Measurements from ENCODE around the gene BAIAP2. TPM values are rescaled to one million over a fixed set of nuclear protein-coding genes. Genes with fewer than 3 reads are reported as not detected.
A peak's percentile ranks its signal among the peaks of the same experiment; 100 is the strongest.

BAIAP2 gene
- total and polyA plus RNA-seq, 2 of the 13 experiments (the other 11 are each of a cell fraction or from before 2014, with no cell fraction given) = 22.5 to 24.0 TPM

GRCh38 chr17:80990921-80991644, 43.9 kb upstream of the BAIAP2 start (continued):
- TF ChIP-seq, protein P1, sequence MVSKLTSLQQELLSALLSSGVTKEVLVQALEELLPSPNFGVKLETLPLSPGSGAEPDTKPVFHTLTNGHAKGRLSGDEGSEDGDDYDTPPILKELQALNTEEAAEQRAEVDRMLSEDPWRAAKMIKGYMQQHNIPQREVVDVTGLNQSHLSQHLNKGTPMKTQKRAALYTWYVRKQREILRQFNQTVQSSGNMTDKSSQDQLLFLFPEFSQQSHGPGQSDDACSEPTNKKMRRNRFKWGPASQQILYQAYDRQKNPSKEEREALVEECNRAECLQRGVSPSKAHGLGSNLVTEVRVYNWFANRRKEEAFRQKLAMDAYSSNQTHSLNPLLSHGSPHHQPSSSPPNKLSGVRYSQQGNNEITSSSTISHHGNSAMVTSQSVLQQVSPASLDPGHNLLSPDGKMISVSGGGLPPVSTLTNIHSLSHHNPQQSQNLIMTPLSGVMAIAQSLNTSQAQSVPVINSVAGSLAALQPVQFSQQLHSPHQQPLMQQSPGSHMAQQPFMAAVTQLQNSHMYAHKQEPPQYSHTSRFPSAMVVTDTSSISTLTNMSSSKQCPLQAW (CRISPR knock-in tag; IDR thresholded peaks at IDR 0.05) = no peak
- TF ChIP-seq TRIM24 (CRISPR knock-in tag; IDR thresholded peaks at IDR 0.05) = no peak
- no peak for TF ChIP-seq GFI1 (CRISPR knock-in tag; IDR thresholded peaks at IDR 0.05; ENCODE audit: borderline replicate concordance)
- no peak for TF ChIP-seq ZNF143 (CRISPR knock-in tag; IDR thresholded peaks at IDR 0.05)
- no peak for TF ChIP-seq TEAD2 (CRISPR knock-in tag; IDR thresholded peaks at IDR 0.05)
- TF ChIP-seq BCL6 (CRISPR knock-in tag; IDR thresholded peaks at IDR 0.05) = peak; percentile 35; the same call in 1 of the 2 replicates
- TF ChIP-seq ZNF746 (CRISPR knock-in tag; IDR thresholded peaks at IDR 0.05) = no peak
- peak; percentile 8; the same call in 1 of the 2 replicates for TF ChIP-seq ZNF275 (CRISPR knock-in tag; IDR thresholded peaks at IDR 0.05; ENCODE audit: borderline replicate concordance)
- no peak for TF ChIP-seq ERF (CRISPR knock-in tag; IDR thresholded peaks at IDR 0.05)
- TF ChIP-seq ZBTB3 (CRISPR knock-in tag; IDR thresholded peaks at IDR 0.05; ENCODE audit: borderline replicate concordance, low read depth) = 0 out of 2 replicates have a peak, but pooled peaks have one; percentile 78
- TF ChIP-seq DPF2 (CRISPR knock-in tag; IDR thresholded peaks at IDR 0.05; ENCODE audit: borderline replicate concordance, low read depth) = no peak
- no peak for TF ChIP-seq IRX3 (CRISPR knock-in tag; IDR thresholded peaks at IDR 0.05; ENCODE audit: borderline replicate concordance, low read depth)
- no peak for TF ChIP-seq REST (IDR thresholded peaks at IDR 0.05; ENCODE audit: borderline replicate concordance in 1 of 2, low read depth in 1 of 2, low read length in 2 of 2)
- TF ChIP-seq SIX1 (CRISPR knock-in tag; IDR thresholded peaks at IDR 0.05; ENCODE audit: borderline replicate concordance) = 0 out of 2 replicates have a peak, but pooled peaks have one; percentile 7
- TF ChIP-seq CEBPG (CRISPR knock-in tag; IDR thresholded peaks at IDR 0.05) = peak; percentile 14; the same call in 1 of the 2 replicates
- TF ChIP-seq ZNF10 (CRISPR knock-in tag; IDR thresholded peaks at IDR 0.05; ENCODE audit: borderline replicate concordance, low read depth) = no peak
- TF ChIP-seq DRAP1 (CRISPR knock-in tag; IDR thresholded peaks at IDR 0.05) = peak; percentile 26; the same call in 1 of the 2 replicates
- no peak for TF ChIP-seq HNRNPUL1 (IDR thresholded peaks at IDR 0.05; ENCODE audit: low read depth, low read length)
- TF ChIP-seq FUBP1 (CRISPR knock-in tag; IDR thresholded peaks at IDR 0.05; ENCODE audit: borderline replicate concordance) = no peak
- no peak for TF ChIP-seq ATRX (CRISPR knock-in tag; IDR thresholded peaks at IDR 0.05; ENCODE audit: borderline replicate concordance)
